Measurements from ENCODE around the gene CFAP47. TPM values are rescaled to one million over a fixed set of nuclear protein-coding genes. Genes with fewer than 3 reads are reported as not detected.

Gene CFAP47
- total RNA-seq, 6 donors from 2014 or later: 0.03 to 38.0 (median 6.3) TPM

DNA sequence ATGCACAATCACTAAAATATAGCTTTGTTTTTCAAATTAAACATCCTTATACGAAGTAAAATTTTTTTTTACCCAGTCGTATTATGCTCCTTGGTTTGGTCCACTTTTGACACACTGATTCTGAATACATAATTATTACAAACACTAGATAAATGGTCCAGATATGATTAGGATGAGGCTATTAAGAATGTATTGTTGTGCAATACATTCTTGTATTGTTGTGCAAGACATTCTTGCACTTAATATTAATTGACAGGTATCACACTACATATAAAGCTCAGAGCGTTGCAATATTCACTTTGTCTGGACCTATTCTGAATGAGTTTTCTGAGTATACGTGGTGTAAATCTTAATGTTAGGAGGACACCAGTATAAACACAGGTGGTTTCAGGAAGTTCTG, 464.0 kb downstream of the CFAP47 start:
- no peaks in the 10 kb centered on the region for H3K36me3 ChIP-seq
- no peaks in the 10 kb centered on the region for H3K4me1 ChIP-seq
- H3K9me3 ChIP-seq: no peaks in the 10 kb centered on the region
- no peak for ATAC-seq (ENCODE audit: low FRiP score in 2 of 2)
- no peak overlapping the region for H3K4me3 ChIP-seq
- DNase-seq: no peak
- no peak for TF ChIP-seq POLR2A (IDR thresholded peaks at IDR 0.05)
- no peak for TF ChIP-seq EP300 (IDR thresholded peaks at IDR 0.05)
- TF ChIP-seq, protein P1, sequence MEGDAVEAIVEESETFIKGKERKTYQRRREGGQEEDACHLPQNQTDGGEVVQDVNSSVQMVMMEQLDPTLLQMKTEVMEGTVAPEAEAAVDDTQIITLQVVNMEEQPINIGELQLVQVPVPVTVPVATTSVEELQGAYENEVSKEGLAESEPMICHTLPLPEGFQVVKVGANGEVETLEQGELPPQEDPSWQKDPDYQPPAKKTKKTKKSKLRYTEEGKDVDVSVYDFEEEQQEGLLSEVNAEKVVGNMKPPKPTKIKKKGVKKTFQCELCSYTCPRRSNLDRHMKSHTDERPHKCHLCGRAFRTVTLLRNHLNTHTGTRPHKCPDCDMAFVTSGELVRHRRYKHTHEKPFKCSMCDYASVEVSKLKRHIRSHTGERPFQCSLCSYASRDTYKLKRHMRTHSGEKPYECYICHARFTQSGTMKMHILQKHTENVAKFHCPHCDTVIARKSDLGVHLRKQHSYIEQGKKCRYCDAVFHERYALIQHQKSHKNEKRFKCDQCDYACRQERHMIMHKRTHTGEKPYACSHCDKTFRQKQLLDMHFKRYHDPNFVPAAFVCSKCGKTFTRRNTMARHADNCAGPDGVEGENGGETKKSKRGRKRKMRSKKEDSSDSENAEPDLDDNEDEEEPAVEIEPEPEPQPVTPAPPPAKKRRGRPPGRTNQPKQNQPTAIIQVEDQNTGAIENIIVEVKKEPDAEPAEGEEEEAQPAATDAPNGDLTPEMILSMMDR (IDR thresholded peaks at IDR 0.05): no peak
- no peak for TF ChIP-seq POLR2AphosphoS5 (IDR thresholded peaks at IDR 0.05)
- no peak overlapping the region for H3K27ac ChIP-seq
- 68 to 74% methylated on average over 4 of the region's 4 CpGs for WGBS, 2 donors
- no peaks in the 10 kb centered on the region for H3K27me3 ChIP-seq

DNA sequence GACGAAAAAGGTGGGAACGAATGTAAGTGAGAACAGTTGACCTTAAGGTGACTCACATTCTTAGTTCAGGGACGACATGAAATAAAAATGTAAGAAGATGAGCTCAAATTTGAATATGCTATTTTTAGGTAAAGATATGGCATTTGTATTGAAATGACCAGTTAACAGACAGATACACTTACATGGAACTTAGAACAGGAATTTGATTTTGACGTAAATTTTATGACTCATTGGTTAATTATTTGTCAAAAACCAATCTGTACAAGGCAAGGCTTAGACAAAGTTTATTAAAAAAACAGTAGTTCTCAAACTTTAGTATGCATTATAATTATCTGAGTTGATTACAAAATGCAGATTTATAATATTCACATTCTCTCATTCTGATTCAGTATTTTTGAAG, 469.4 kb downstream of the CFAP47 start:
- Histone ChIP-seq H3K4me3 (no peak overlapping the region), H3K4me1 (no peaks in the 10 kb centered on the region), H3K27me3 (no peaks in the 10 kb centered on the region), H3K36me3 (no peaks in the 10 kb centered on the region), H3K27ac (no peak overlapping the region), H3K9me3 (no peaks in the 10 kb centered on the region)
- ATAC-seq (ENCODE audit: low FRiP score in 2 of 2) (no peak), DNase-seq (no peak)
- TF ChIP-seq POLR2AphosphoS5 (IDR thresholded peaks at IDR 0.05) (no peak), POLR2A (IDR thresholded peaks at IDR 0.05) (no peak), EP300 (IDR thresholded peaks at IDR 0.05) (no peak)
- TF ChIP-seq, protein P1 (IDR thresholded peaks at IDR 0.05): no peak
- WGBS, 2 donors: 62 to 90% methylated on average over 4 of the region's 4 CpGs

DNA sequence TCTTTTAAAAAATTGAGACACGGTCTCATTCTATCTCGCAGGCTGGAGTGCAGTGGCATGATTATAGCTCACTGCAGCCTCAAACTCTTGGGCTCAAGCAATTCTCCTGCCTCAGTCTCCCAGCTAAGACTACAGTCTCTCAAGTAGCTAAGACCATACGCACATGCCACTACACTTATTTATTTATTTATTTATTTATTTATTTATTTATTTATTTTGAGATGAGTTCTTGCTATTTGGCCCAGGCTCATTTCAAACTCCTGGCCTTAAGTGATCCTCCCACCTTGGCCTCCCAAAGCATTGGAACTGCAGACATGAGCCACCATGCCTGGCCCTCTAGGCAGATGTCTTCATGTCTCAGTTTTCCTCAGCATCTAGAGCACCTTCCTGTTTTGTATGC, 482.2 kb downstream of the CFAP47 start:
- H3K4me1 ChIP-seq: no peaks in the 10 kb centered on the region
- 78 to 95% methylated on average over 3 of the region's 3 CpGs for WGBS, 2 donors
- H3K9me3 ChIP-seq: no peaks in the 10 kb centered on the region
- no peaks in the 10 kb centered on the region for H3K36me3 ChIP-seq
- no peak overlapping the region for H3K27ac ChIP-seq
- no peak overlapping the region for H3K4me3 ChIP-seq
- ATAC-seq (ENCODE audit: low FRiP score in 2 of 2): no peak
- DNase-seq: no peak
- no peak for TF ChIP-seq POLR2A (IDR thresholded peaks at IDR 0.05)
- TF ChIP-seq, protein P1 (IDR thresholded peaks at IDR 0.05): no peak
- TF ChIP-seq POLR2AphosphoS5 (IDR thresholded peaks at IDR 0.05): no peak
- TF ChIP-seq EP300 (IDR thresholded peaks at IDR 0.05): no peak
- no peaks in the 10 kb centered on the region for H3K27me3 ChIP-seq

DNA sequence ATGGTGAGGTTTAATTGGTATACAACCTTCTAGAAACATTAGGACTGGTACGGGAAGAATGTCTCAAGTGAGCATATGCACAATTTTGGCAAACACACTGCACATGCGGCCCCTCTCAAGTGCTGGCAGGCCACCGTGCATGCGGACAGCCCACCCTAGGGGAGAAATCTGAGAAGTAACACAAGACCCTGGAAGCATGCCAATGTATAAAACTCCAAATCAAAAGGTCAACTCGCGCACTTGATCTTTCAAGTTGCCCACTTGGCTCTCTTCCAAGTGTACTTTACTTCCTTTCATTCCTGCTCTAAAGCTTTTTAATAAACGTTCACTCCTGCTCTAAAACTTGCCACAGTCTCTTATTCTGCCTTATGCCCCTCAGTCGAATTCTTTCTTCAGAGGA, 488.3 kb downstream of the CFAP47 start:
- H3K4me1 ChIP-seq: no peaks in the 10 kb centered on the region
- no peak overlapping the region for H3K4me3 ChIP-seq
- TF ChIP-seq, protein P1 (IDR thresholded peaks at IDR 0.05): no peak
- no peak for TF ChIP-seq EP300 (IDR thresholded peaks at IDR 0.05)
- TF ChIP-seq POLR2AphosphoS5 (IDR thresholded peaks at IDR 0.05): no peak
- TF ChIP-seq POLR2A (IDR thresholded peaks at IDR 0.05): no peak
- no peaks in the 10 kb centered on the region for H3K36me3 ChIP-seq
- H3K9me3 ChIP-seq: no peaks in the 10 kb centered on the region
- no peak overlapping the region for H3K27ac ChIP-seq
- DNase-seq: peak in 1 of 2 donors; percentile 1
- no peak for ATAC-seq (ENCODE audit: low FRiP score in 2 of 2)
- H3K27me3 ChIP-seq: no peaks in the 10 kb centered on the region
- WGBS, 2 donors: 55 to 60% methylated on average over 8 of the region's 8 CpGs

DNA sequence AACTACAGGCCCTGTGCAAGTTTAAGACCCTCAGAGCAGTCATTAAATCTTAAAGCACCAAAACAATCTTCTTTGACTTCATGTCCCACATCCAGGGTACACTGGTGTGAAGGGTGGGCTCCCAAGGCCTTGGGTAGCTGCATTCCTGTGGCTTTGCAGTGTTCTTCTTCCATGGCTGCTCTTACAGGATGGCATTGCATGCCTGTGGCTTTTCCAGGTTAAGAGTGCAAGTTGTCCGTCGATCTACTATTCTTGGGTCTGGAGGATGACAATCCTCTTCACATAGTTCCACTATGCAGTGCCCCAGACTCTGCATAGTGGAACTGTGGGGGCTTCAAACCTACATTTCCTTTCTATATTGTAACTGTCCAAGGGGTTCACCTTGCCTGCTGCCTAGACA, 494.5 kb downstream of the CFAP47 start:
- 92% methylated on average over 2 of the region's 2 CpGs for WGBS, 2 donors
- Histone ChIP-seq H3K4me3 (no peak overlapping the region), H3K4me1 (no peaks in the 10 kb centered on the region), H3K27me3 (no peaks in the 10 kb centered on the region), H3K36me3 (no peaks in the 10 kb centered on the region), H3K9me3 (no peaks in the 10 kb centered on the region), H3K27ac (no peak overlapping the region)
- TF ChIP-seq, protein P1 (IDR thresholded peaks at IDR 0.05): no peak
- TF ChIP-seq POLR2A (IDR thresholded peaks at IDR 0.05): no peak
- no peak for TF ChIP-seq EP300 (IDR thresholded peaks at IDR 0.05)
- TF ChIP-seq POLR2AphosphoS5 (IDR thresholded peaks at IDR 0.05): no peak
- no peak for ATAC-seq (ENCODE audit: low FRiP score in 2 of 2)
- no peak for DNase-seq
